HG03460 (cell line): ENCODE data around the gene LPCAT4.
"Not testable (repeated sequence)": the region's sequence is repeated elsewhere in the genome, so short reads cannot be mapped to it uniquely, and the experiment has no call there.

Source experiments
- ATAC-seq: cut with Tn5 transposase; IDR thresholded peaks from one replicate; pipeline ENCODE4 v1.9.1; 2021; ENCODE audit not compliant: unreplicated experiment

The LPCAT4 gene

DNA sequence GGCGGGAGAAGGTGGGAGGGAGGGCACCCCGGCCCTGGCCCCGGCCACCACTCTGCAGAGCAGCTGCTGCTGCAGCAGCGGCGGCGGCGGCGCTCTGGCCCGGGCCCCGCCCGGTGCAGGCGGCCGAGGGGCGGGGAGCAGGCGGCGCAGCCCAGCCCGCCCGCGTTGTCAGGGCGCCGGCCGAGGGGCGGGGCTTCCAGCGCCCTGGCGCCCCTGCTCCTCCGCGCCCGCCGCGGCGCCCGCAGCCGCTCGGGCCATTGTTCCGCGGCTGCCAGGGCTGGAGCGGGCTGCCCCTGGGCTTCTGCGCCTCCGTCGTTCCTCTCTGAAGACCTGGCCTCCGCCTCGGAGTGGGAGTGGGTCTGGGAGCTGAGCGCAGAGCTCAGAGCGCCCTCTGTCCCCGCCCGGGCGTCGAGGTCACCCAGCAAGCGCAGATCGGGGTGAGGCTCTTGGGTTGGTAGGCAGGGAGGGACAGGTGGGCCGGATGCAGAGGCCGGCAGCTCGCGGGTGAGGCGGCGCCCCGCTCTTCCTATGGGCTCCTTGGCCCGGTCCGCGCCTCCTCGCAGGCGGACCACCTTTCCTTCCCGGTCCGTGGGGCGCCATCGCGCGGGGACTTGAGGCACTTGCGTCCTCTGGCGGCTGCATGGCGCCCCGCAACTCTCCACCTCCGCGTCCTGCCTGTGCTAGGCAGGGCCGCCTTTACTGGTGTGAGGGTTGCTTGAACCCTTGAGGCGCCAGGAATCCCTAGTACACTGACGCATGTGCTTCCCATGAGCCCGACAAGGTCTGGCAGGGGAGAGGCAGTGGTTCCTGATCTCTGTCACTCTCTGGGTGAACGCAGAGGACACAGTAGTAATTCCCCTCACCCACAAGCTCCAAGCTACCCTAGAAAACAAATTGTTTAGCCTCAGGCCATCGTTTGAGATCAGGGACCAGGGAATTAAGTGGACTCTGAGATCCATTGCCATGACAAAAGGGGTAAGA, at the start of gene LPCAT4:
Gene LPCAT4 (minus strand): TSS at position 96 of the 981 bp plus-strand sequence. CDS start 96 bp downstream, outside the sequence.
- ATAC-seq = peak; percentile 78

- not testable (repeated sequence) for ATAC-seq
Measured at GRCh38 chr15:34409511-34409910, 42.5 kb upstream of the LPCAT4 start.

DNA sequence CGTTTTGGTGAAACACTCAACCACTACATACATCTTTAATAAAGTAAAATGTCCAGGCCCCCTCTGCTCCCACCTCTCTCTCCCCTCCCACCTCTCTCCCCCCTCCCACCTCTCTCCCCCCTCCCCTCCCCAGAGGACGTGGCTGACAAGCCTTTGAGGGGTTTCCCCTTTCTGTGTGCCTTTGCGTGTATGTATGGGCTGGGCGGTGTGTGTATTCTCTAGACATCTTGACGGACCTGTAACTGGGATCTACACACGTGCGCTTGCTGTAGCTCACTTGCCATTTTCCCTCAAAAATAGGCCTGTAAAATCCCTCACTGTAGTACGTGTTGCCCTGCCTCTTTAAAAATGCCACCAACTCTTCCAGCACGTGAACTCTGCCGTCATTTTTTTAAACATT, 42.0 kb upstream of the LPCAT4 start:
- not testable (repeated sequence) for ATAC-seq

GRCh38 chr15:34403899-34404298, 36.9 kb upstream of the LPCAT4 start:
- peak; percentile 56 for ATAC-seq

GRCh38 chr15:34403160-34403598, 36.2 kb upstream of the LPCAT4 start:
- ATAC-seq = not testable (repeated sequence)

DNA sequence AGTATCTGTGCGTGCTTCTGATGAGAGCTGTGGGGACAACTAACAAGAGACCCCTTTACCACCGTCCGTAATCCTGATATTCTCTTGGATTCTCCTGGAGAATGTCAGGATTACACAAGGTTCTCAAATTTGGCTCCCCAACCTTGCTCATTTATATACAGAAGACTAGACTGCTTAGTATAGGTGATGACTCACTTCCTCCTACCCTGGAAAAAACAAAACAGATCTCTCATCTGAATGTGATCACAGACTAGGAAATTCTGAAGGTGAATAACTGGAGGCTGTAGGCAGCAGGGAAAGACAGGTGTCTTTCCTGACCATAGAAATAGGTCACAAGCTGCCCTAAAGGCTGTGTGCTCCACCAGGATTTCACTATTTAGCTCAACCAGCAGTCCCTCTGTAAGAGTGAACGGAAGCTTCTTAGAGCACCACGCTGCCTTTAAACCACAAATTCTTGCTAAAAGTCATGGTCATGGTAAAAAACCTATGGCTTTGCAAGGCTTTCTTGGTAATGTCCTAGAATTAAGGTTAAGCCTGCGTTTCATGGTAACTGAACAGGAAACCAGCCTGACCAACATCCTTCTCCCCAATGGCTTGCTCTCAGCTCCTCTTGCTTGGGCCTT, 30.8 kb upstream of the LPCAT4 start:
- ATAC-seq = not testable (repeated sequence)

DNA sequence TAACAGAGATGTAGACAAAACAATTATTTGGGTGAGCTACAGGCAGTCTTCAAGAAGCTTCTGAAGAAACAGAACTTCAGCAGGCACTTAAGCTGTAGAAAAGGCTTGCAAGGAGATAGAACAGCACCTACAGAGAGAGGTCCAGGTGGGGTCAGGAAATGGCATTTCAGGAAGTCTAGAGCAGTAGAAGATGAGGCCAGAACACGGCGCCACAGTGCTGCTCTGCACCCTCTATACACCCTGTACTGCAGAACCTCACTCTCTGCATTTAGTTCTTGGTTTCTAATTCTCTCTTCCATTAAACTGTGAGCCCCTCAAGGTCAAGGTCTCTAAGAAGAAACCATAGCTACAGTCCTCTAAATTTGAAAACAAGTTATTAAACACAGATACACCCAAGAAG, 26.0 kb upstream of the LPCAT4 start:
- ATAC-seq = not testable (repeated sequence)

DNA sequence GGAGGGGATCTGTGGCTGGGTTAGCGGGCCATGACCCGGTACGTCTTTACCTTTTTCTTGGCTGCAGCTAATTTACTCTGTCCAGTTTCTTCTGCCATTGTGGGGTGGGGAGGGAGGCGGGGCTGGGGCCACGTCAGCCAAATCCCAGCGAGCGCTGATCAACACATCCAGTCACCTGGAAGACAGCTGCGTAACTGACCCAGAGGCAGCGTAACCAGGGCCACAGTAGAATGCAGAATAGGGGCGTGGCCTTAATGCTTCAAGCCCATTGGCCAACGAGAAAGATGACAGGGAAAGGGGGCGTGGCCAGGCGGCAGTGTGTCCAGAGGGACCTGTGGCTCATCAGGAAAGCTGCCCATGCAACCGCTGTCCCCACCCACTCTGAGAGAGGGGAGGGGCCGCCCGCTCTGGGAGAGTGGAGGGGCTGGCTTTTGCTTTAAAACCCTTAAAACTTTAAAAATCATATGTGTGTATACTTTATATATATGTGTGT, 22.6 kb upstream of the LPCAT4 start:
- not testable (repeated sequence) for ATAC-seq

DNA sequence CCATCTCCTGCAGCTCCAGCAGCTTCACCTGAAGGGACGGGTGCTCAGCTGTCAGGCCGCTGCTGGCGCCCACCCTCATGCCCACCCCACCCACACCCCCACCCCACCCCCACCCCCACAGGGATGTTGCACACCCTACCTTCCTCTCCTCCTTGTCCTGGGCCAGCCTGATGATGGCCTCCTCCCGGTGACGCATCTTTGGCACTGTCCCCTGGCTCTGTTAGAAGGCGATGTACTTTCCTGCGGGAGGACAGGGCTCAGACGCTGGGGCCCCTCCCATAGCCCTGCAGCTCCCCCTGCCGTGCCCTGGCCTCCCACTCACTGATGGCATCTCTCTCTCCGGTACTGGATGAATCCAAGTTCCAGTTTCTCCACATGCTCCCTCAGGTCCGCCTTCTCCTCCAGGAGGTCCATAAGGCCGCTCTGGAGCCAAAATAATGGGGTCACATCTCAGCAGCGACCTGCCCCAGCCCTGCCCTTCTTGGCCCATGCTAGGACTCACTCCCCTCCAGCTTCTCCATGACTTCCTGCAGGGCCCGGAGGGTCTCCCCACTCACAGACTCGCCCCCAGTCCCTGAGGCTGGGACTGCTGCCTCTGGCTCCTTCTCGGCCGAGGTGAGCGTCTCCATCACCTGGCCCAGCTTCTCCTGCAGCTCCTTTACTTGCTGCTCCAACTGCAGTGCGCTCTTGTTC, 15.0 kb upstream of the LPCAT4 start:
- not testable (repeated sequence) for ATAC-seq

- not testable (repeated sequence) for ATAC-seq
Measured at GRCh38 chr15:34380491-34380890, 13.5 kb upstream of the LPCAT4 start.

DNA sequence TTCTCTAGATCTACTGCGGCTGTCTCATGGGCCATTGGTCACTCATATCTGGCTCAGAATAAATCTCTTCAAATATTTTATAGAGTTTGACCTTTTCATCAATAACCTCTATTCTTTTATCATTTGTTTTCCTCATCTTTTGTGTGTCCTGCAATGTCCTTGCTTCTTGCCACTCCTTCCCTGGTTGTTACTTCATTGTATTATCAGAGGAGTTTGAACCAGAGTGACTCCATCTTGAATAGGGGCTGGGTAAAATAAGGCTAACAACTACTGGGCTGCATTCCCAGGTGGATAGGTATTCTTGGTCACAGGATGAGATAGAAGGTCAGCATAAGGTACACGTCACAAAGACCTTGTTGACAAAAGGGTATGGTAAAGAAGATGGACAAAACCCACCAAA, 9.9 kb upstream of the LPCAT4 start:
- ATAC-seq = no peak

DNA sequence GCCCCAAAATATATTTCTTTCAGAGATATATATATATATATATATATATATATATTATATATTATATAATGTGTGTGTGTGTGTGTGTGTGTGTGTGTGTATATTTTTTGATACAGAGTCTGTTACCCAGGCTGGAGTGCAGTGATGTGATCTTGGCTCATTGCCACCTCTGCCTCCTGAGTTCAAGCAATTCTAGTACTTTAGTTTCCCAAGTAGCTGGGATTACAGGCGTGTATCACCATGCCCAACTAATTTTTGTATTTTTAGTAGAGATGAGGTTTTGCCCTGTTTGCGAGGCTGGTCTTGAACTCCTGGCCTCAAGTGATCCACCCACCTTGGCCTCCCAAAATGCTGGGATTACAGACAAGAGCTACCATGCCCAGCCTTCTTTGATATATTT, 8.5 kb upstream of the LPCAT4 start:
- not testable (repeated sequence) for ATAC-seq

DNA sequence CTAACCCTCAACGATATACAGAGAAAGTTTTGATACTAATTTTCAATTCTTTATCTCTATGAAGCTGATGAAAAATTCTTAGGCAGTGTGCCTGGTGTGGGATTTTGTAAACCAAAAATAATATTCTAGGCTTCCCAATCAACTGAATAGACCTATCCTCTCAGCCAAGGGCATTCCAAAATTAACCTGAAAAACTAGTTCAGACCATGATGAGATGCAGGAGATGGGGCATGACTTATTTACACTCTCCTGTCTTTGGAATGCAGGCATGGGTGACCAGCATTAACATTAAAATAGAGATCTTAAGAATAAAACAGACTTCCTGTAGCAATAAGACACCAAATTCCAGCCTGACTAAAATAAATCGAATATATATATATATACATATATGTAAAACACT, 7.8 kb upstream of the LPCAT4 start:
- ATAC-seq = no peak

GRCh38 chr15:34373951-34374350, 7.0 kb upstream of the LPCAT4 start:
- ATAC-seq = no peak

DNA sequence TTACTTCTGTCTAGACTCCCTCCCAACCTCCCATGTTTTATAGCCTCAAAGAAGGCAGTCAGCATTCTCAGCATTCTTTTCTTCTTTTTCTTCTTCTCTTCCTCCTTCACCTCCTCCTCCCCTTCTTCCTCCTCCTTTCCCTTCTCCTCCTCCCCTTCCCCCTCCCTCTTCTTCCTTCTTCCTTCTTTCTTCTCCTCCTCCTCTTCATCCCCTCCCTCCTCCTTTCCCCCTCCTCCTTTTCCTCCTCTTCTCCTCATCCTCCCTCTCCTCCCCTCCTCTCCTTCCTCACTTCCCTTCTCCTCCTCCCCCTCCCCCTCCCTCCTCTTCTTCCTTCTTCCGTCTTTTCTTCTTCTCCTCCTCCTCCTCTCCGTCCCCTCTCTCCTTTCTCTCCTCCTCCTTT, 3.6 kb upstream of the LPCAT4 start:
- ATAC-seq = no peak

DNA sequence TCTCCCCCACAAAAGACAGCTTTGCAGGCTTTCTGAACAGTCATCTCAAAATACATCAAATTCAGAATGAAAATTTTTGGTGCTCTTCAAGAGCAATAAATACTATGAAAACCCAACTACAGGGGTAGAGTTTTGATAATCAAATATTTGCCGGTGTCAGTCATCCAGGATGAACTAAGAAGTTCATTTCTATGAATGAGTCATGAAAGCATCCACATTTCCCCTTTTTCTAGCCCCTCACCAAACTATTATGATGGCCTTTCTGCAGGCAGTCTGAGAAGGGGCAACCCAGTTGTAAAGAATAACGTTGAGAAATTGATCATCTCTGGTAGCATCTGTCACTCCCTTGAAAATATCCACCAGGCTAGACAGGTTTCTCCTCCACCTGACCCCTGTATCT, 3.1 kb upstream of the LPCAT4 start:
- no peak for ATAC-seq

GRCh38 chr15:34366271-34367065, 528 bp downstream of the LPCAT4 start:
- ATAC-seq = peak; percentile 1

- no peak for ATAC-seq
Measured at GRCh38 chr15:34365836-34366235, 1.2 kb downstream of the LPCAT4 start.

GRCh38 chr15:34365091-34365825, 1.7 kb downstream of the LPCAT4 start:
- ATAC-seq = no peak

GRCh38 chr15:34364041-34364440, 3.0 kb downstream of the LPCAT4 start:
- no peak for ATAC-seq
